AG09309 (cell line): ENCODE data around the gene MAN2A1.

Experiments used
- DNase-seq: peaks from one replicate; pipeline ENCODE4 v3.0.0-alpha.2; 2010; ENCODE audit warnings: low read depth
- H3K4me3 ChIP-seq: 2 replicates; pipeline ENCODE4 v1.5.1; 2011; ENCODE audit warnings: mild to moderate bottlenecking, low read depth, low read length, moderate library complexity; ENCODE audit not compliant: control insufficient read depth
- TF ChIP-seq, protein P1 (sequence below): IDR thresholded peaks from 2 replicates; pipeline ENCODE4 v1.5.1; 2011; ENCODE audit warnings: mild to moderate bottlenecking, low read depth, low read length, inconsistent platforms; ENCODE audit not compliant: insufficient read depth, control insufficient read depth; ENCODE audit errors: missing control alignments

MAN2A1 gene

DNA sequence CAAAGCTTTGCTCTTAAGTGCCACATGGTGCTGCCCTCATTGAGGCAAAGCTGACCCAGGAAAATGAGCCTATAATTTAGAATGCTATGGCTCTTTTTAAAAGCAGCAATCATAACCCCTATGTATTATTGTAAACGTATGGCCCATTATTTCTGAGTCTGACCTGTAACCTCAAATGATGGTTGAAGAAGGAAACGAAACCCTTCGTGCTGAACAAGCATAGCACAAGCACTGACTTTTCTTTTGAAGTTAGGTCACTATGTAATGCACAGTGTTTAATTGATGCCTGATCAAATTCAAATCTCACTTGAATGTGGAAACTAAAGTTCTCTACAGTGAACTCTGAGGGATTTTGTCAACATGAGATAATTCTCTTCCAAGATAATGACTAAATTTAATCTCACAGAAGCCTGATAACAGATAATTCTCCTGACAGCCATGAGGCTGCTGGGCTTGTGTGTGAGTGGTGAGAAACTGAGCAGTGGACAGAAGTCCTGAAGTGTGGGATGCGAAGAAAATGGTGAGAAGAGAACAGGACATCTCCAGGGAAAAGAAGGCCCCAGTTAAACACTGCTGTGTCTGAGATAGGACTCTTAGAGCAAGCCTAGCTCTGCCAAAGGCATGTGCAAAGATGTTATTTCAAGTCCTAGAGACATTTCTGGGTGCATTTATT lies 226.9 kb downstream of the MAN2A1 start:
- H3K4me3 ChIP-seq = no peak overlapping the region
- DNase-seq = no peak

More for the DNA sequence above, 226.9 kb downstream of the MAN2A1 start:
- TF ChIP-seq, protein P1, sequence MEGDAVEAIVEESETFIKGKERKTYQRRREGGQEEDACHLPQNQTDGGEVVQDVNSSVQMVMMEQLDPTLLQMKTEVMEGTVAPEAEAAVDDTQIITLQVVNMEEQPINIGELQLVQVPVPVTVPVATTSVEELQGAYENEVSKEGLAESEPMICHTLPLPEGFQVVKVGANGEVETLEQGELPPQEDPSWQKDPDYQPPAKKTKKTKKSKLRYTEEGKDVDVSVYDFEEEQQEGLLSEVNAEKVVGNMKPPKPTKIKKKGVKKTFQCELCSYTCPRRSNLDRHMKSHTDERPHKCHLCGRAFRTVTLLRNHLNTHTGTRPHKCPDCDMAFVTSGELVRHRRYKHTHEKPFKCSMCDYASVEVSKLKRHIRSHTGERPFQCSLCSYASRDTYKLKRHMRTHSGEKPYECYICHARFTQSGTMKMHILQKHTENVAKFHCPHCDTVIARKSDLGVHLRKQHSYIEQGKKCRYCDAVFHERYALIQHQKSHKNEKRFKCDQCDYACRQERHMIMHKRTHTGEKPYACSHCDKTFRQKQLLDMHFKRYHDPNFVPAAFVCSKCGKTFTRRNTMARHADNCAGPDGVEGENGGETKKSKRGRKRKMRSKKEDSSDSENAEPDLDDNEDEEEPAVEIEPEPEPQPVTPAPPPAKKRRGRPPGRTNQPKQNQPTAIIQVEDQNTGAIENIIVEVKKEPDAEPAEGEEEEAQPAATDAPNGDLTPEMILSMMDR = no peak
